Sigmoid colon (tissue), 7 donors: ENCODE data around the gene MYO1F. TPM values are rescaled to one million over a fixed set of nuclear protein-coding genes. Genes with fewer than 3 reads are reported as not detected.
A peak's percentile ranks its signal among the peaks of the same experiment; 100 is the strongest.
"Not testable (repeated sequence)": the region's sequence is repeated elsewhere in the genome, so short reads cannot be mapped to it uniquely, and the experiment has no call there.

Experiments
- DNase-seq: peaks from one replicate; pipeline ENCODE4 v3.0.0-alpha.2; 2019
- H3K27ac ChIP-seq, 4 donors: fragments of 200-600 bp; sonication (generic); one replicate each; pipeline ENCODE4 v1.5.1; 2016 to 2019; ENCODE audit warnings: mild to moderate bottlenecking in 1 of 4
- H3K27me3 ChIP-seq, 3 donors: fragments of 200-600 bp; sonication (generic); one replicate each; pipeline ENCODE4 v1.5.1; 2019; ENCODE audit warnings: mild to moderate bottlenecking in 1 of 3
- H3K36me3 ChIP-seq, 4 donors: fragments of 200-600 bp; sonication (generic); one replicate each; pipeline ENCODE4 v1.5.1; 2016 to 2019
- H3K4me1 ChIP-seq, 4 donors: fragments of 200-600 bp; sonication (generic); one replicate each; pipeline ENCODE4 v1.5.1; 2017 to 2019
- H3K4me3 ChIP-seq, 4 donors: fragments of 200-600 bp; sonication (generic); one replicate each; pipeline ENCODE4 v1.5.1; 2017 to 2019; ENCODE audit warnings: mild to moderate bottlenecking in 2 of 4, moderate library complexity in 1 of 4
- H3K9me3 ChIP-seq, 4 donors: fragments of 200-600 bp in 3 of 4; sonication (generic) in 3 of 4; one replicate each; pipeline versions ENCODE4 v1.5.1 to v1.6.1; 2013 to 2019
- EP300 ChIP-seq, 4 donors: sonication (generic); formaldehyde crosslinking; IDR thresholded peaks; one replicate each; pipeline ENCODE4 v1.6.1; 2017; ENCODE audit warnings: antibody characterized with exemption in 4 of 4
- POLR2A ChIP-seq, 2 donors: fragments of 450-650 bp; IDR thresholded peaks; one replicate each; pipeline ENCODE4 v1.6.1; 2016; ENCODE audit warnings: antibody characterized with exemption in 2 of 2, mild to moderate bottlenecking in 2 of 2, moderate library complexity in 2 of 2
- POLR2AphosphoS5 ChIP-seq, 4 donors: sonication (generic); formaldehyde crosslinking; IDR thresholded peaks; one replicate each; pipeline ENCODE4 v1.6.1; 2017; ENCODE audit warnings: antibody characterized with exemption in 4 of 4
- WGBS, 2 donors: extraction: QIAGEN DNeasy Blood & Tissue Kit; methylation state at CpG; one replicate each; pipeline ENCODE4 v1.1.7; 2013; 5-methylcytosine and 5-hydroxymethylcytosine counted together
- intact Hi-C: fragments of 100-400 bp; cut with DNase I; formaldehyde crosslinking; loops from one replicate; pipeline ENCODE4 v1.15.1; 2023
- polyA plus RNA-seq, 3 donors: library from polyadenylated mRNA; stranded (reverse); fragments of 200-250 nt; gene quantifications; one replicate each; pipeline ENCODE4 v1.2.3, GENCODE V29; 2013
- total RNA-seq, 4 donors: library from RNA; depleted of rRNA; stranded (reverse); fragments of >200 nt; gene quantifications; one replicate each; pipeline ENCODE4 v1.1.0, GENCODE V29; 2016
- TF ChIP-seq, protein P1 (sequence below), 4 experiments: fragments of 450-650 bp in 3 of 4; fragments of 200-600 bp in 1 of 4; IDR thresholded peaks; one replicate each; pipeline ENCODE4 v1.5.1; 2016 to 2019; ENCODE audit warnings: antibody characterized with exemption in 4 of 4, mild to moderate bottlenecking in 3 of 4, moderate library complexity in 2 of 4
- donor health status: healthy with polysubstance abuse.
- donor health status: Bipolar disorder and iron deficiency.
- donor health status: healthy.

The MYO1F gene
- total and polyA plus RNA-seq, 7 donors, result 6.6 to 19.4 (median 10.2) TPM

GRCh38 chr19:8571006-8571411, 6.2 kb downstream of the MYO1F start:
- Histone ChIP-seq H3K4me1 (no peaks in the 10 kb centered on the region), H3K4me3 (no peak overlapping the region), H3K9me3 (no peaks in the 10 kb centered on the region), H3K27me3 (no peaks in the 10 kb centered on the region), H3K36me3 (no peaks in the 10 kb centered on the region), H3K27ac (peak overlapping the region in 1 of 4 donors; percentile 14)
- no peak for DNase-seq
- WGBS, 2 donors, result 4 to 12% methylated on average over 5 of the region's 5 CpGs
- intact Hi-C loops, result no loop called here
- TF ChIP-seq POLR2A (IDR thresholded peaks at IDR 0.05), result no peak
- TF ChIP-seq, protein P1, sequence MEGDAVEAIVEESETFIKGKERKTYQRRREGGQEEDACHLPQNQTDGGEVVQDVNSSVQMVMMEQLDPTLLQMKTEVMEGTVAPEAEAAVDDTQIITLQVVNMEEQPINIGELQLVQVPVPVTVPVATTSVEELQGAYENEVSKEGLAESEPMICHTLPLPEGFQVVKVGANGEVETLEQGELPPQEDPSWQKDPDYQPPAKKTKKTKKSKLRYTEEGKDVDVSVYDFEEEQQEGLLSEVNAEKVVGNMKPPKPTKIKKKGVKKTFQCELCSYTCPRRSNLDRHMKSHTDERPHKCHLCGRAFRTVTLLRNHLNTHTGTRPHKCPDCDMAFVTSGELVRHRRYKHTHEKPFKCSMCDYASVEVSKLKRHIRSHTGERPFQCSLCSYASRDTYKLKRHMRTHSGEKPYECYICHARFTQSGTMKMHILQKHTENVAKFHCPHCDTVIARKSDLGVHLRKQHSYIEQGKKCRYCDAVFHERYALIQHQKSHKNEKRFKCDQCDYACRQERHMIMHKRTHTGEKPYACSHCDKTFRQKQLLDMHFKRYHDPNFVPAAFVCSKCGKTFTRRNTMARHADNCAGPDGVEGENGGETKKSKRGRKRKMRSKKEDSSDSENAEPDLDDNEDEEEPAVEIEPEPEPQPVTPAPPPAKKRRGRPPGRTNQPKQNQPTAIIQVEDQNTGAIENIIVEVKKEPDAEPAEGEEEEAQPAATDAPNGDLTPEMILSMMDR (IDR thresholded peaks at IDR 0.05), result no peak
- TF ChIP-seq POLR2AphosphoS5 (IDR thresholded peaks at IDR 0.05), result no peak
- TF ChIP-seq EP300 (IDR thresholded peaks at IDR 0.05), result no peak

DNA sequence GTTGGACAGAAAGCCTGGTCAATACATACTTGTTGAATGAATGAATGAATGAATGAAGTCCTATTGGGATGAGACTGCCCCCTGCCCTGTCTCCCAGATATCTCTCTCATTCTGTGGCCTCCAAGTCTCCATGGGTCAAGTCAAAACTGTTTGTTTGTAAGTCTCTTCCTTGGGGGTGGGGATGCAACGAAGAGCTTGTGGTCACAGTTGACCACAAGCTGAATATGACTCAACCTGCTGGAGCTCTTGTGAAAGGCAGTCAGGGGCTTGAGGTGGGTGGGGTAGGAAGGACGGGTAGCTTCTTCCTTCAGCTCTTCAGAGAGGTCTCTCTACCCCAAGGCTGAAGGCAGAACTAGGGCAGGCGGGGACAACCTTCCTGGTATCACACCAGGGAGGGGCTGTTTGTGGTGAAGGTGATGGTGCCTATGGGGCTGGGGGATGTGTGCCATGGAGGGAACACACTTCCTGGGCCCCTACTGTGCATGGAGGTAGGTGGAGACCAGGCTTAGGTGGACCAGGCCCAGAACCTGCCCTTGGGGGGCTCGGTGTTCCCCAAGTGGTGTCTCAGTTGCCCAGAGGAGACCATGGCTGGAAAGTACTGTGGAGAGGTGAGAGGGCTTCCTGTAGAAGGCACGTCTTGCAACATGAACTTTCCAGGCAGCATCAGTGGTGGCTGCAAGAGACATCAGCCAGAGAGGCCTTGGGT, 8.0 kb downstream of the MYO1F start:
- intact Hi-C loops, result no loop called here
- WGBS, 2 donors, result 49 to 70% methylated on average over 5 of the region's 5 CpGs
- no peak overlapping the region for H3K4me3 ChIP-seq
- DNase-seq, result no peak
- H3K36me3 ChIP-seq, result no peaks in the 10 kb centered on the region
- H3K4me1 ChIP-seq, result no peaks in the 10 kb centered on the region
- TF ChIP-seq, protein P1 (IDR thresholded peaks at IDR 0.05), result no peak
- no peak overlapping the region for H3K27ac ChIP-seq
- no peaks in the 10 kb centered on the region for H3K27me3 ChIP-seq
- H3K9me3 ChIP-seq, result no peaks in the 10 kb centered on the region

GRCh38 chr19:8567522-8568172, 9.6 kb downstream of the MYO1F start:
- Histone ChIP-seq H3K4me1 (no peaks in the 10 kb centered on the region), H3K27me3 (no peaks in the 10 kb centered on the region), H3K4me3 (no peak overlapping the region), H3K9me3 (no peaks in the 10 kb centered on the region), H3K27ac (no peak overlapping the region), H3K36me3 (no peaks in the 10 kb centered on the region)
- TF ChIP-seq POLR2A (IDR thresholded peaks at IDR 0.05) (no peak), POLR2AphosphoS5 (IDR thresholded peaks at IDR 0.05) (no peak), EP300 (IDR thresholded peaks at IDR 0.05) (no peak)
- TF ChIP-seq, protein P1 (IDR thresholded peaks at IDR 0.05), result no peak
- no peak for DNase-seq
- 90 to 91% methylated on average over 15 of the region's 15 CpGs for WGBS, 2 donors
- intact Hi-C loops, result no loop called here

DNA sequence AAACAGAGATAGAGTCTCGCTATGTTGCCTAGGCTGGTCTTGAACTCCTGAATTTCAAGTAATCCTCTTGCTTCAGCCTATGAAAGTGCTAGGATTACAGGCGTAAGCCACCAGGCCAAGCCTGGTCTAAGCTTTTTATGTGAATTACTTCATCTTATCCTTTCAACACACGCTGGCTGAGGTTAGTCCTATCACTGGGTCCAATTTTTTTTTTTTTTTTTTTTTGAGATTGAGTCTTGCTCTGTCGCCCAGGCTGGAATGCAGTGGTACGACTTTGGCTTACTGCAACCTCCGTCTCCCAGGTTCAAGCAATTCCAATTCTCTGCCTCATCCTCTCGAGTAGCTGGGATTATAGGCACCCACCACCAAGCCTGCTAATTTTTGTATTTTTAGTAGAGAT, 10.4 kb downstream of the MYO1F start:
- Histone ChIP-seq H3K27ac (no peak overlapping the region), H3K4me1 (no peaks in the 10 kb centered on the region), H3K9me3 (no peaks in the 10 kb centered on the region), H3K4me3 (no peak overlapping the region), H3K27me3 (no peaks in the 10 kb centered on the region), H3K36me3 (no peaks in the 10 kb centered on the region)
- intact Hi-C loops, result no loop called here
- no peak for DNase-seq
- WGBS, 2 donors, result 88 to 89% methylated on average over 7 of the region's 7 CpGs
- no peak for TF ChIP-seq POLR2A (IDR thresholded peaks at IDR 0.05)
- no peak for TF ChIP-seq EP300 (IDR thresholded peaks at IDR 0.05)

DNA sequence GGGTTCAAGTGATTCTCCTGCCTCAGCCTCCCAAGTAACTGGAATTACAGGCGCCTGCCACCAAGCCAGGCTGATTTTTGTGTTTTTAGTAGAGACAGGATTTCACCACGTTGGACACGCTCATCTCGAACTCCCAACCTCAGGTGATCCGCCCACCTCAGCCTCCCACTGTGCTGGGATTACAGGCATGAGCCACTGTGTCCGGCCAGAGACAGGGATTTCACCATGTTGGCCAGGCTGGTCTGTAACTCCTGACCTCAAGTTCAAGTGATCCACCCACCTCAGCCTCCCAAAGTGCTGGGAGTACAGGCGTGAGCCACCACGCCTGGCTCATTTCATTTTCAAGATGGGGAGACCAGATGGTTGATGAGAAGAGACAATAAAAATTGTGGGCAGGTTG, 12.4 kb downstream of the MYO1F start:
- H3K4me1 ChIP-seq, intact Hi-C loops, H3K4me3 ChIP-seq, DNase-seq, H3K36me3 ChIP-seq, H3K27me3 ChIP-seq, H3K9me3 ChIP-seq, H3K27ac ChIP-seq: not testable (repeated sequence)
- 87 to 90% methylated on average over 8 of the region's 8 CpGs for WGBS, 2 donors
